PFSK-1 (cell line): ENCODE results near the gene GRAMD2B.

Source experiments
- FOXP2 ChIP-seq: optimal IDR thresholded peaks from 2 replicates; pipeline ENCODE3; 2011; ENCODE audit warnings: borderline replicate concordance, control low read depth, inconsistent platforms; ENCODE audit not compliant: insufficient read depth; ENCODE audit errors: extremely low read length, extremely low read depth
- POLR2AphosphoS5 ChIP-seq: IDR thresholded peaks from 2 replicates; pipeline ENCODE4 v1.6.1; 2012; ENCODE audit warnings: low read depth, mild to moderate bottlenecking, control low read depth, low read length, moderate library complexity
- SIN3A ChIP-seq: IDR thresholded peaks from 2 replicates; pipeline ENCODE4 v1.6.1; 2012; ENCODE audit warnings: mild to moderate bottlenecking, low read length, moderate library complexity, borderline replicate concordance; ENCODE audit not compliant: insufficient read depth
- TAF1 ChIP-seq: IDR thresholded peaks from 2 replicates; pipeline ENCODE4 v1.6.1; 2012; ENCODE audit warnings: low read length, control low read depth, borderline replicate concordance; ENCODE audit not compliant: insufficient read depth
- TF ChIP-seq, protein P1 (sequence below), 2 experiments: IDR thresholded peaks; 2 replicates each; pipeline versions ENCODE4 v1.6.1 to v1.8.0; 2011 to 2012; ENCODE audit warnings: low read depth in 2 of 2, low read length in 2 of 2, control low read depth in 1 of 2, inconsistent platforms in 1 of 2, mild to moderate bottlenecking in 1 of 2, moderate library complexity in 1 of 2; ENCODE audit not compliant: insufficient read depth in 1 of 2

GRAMD2B gene

GRCh38 chr5:126414874-126415502 lies 8.2 kb upstream of the GRAMD2B start:
- TF ChIP-seq, protein P1, sequence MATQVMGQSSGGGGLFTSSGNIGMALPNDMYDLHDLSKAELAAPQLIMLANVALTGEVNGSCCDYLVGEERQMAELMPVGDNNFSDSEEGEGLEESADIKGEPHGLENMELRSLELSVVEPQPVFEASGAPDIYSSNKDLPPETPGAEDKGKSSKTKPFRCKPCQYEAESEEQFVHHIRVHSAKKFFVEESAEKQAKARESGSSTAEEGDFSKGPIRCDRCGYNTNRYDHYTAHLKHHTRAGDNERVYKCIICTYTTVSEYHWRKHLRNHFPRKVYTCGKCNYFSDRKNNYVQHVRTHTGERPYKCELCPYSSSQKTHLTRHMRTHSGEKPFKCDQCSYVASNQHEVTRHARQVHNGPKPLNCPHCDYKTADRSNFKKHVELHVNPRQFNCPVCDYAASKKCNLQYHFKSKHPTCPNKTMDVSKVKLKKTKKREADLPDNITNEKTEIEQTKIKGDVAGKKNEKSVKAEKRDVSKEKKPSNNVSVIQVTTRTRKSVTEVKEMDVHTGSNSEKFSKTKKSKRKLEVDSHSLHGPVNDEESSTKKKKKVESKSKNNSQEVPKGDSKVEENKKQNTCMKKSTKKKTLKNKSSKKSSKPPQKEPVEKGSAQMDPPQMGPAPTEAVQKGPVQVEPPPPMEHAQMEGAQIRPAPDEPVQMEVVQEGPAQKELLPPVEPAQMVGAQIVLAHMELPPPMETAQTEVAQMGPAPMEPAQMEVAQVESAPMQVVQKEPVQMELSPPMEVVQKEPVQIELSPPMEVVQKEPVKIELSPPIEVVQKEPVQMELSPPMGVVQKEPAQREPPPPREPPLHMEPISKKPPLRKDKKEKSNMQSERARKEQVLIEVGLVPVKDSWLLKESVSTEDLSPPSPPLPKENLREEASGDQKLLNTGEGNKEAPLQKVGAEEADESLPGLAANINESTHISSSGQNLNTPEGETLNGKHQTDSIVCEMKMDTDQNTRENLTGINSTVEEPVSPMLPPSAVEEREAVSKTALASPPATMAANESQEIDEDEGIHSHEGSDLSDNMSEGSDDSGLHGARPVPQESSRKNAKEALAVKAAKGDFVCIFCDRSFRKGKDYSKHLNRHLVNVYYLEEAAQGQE (IDR thresholded peaks at IDR 0.05; ENCODE audit: insufficient read depth in 1 of 2, low read depth in 2 of 2, low read length in 2 of 2), result no peak

DNA sequence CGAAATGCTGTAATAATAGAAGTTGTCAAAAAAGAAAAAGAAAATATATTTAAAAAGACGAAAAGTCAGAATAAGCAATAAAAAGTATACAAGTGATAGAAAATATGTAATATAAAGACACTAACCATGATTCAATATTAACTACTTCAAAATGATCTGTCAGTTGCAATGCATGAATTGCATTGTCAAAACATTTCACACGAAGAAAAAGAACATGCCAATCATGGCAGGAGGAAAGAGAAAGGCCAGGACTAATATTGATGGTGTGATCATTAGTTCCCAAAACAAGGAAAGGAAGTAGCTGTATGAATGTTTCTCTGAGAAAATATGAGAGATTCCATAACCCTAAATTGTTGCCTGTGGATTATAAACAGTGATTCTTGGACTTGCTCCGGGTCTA lies 7.4 kb upstream of the GRAMD2B start:
- TF ChIP-seq SIN3A, result no peak
- TF ChIP-seq POLR2AphosphoS5, result no peak
- TF ChIP-seq, protein P1 (IDR thresholded peaks at IDR 0.05; ENCODE audit: insufficient read depth in 1 of 2, low read depth in 2 of 2, low read length in 2 of 2), result no peak
- no peak for TF ChIP-seq TAF1
- no peak for TF ChIP-seq FOXP2

DNA sequence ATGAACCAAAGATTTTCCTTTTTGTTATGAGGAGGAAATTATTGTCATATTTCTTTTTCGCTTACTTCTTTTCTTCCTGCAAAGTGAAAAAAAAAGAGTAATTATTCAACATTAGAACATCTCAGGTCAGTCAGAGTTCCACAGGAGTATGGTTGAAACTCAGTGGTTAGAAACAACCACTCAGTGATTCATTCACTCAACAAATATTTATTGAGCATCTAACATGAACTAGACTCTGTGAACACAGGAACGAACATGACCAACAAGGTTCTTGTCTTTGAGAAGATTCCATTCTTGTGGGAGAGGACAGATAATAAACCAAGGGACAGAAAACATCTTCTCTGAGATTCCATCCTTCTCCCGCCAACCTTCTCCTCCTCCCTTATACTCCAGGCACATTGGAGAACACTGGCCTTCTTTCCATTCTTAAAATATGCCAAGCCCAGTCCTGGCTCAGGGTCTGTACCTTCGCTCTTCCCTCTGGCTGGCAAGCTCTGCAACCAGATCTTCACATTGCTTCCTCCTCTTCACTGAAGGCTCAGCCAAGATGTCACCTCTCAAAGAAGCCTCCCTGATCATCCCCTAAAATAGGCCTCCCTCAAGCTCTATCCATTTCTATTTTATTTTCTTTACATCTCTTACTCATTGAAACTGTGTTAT lies 6.8 kb upstream of the GRAMD2B start:
- TF ChIP-seq, protein P1 (IDR thresholded peaks at IDR 0.05; ENCODE audit: insufficient read depth in 1 of 2, low read depth in 2 of 2, low read length in 2 of 2), result no peak
- TF ChIP-seq TAF1 (no peak), SIN3A (no peak), POLR2AphosphoS5 (no peak), FOXP2 (no peak)

- TF ChIP-seq SIN3A, result no peak
- no peak for TF ChIP-seq TAF1
- no peak for TF ChIP-seq FOXP2
- no peak for TF ChIP-seq POLR2AphosphoS5
- TF ChIP-seq, protein P1 (IDR thresholded peaks at IDR 0.05; ENCODE audit: insufficient read depth in 1 of 2, low read depth in 2 of 2, low read length in 2 of 2), result no peak
Measured at GRCh38 chr5:126417178-126417577, 6.0 kb upstream of the GRAMD2B start.
